Mucosa of stomach (tissue), 1 donor: ENCODE data around the gene CILP.

ENCODE experiments used
- H3K27me3 ChIP-seq: one replicate; pipeline ENCODE4 v1.7.0; 2013; ENCODE audit warnings: mild to moderate bottlenecking, low read length; ENCODE audit not compliant: control insufficient read depth, insufficient read depth
- H3K36me3 ChIP-seq: one replicate; pipeline ENCODE4 v1.7.0; 2013; ENCODE audit warnings: low read length; ENCODE audit not compliant: control insufficient read depth, insufficient read depth
- H3K4me1 ChIP-seq: one replicate; pipeline ENCODE4 v1.7.0; 2013; ENCODE audit warnings: mild to moderate bottlenecking, low read length; ENCODE audit not compliant: control insufficient read depth, insufficient read depth
- H3K4me3 ChIP-seq: one replicate; pipeline ENCODE4 v1.7.0; 2013; ENCODE audit warnings: low read length
- H3K9ac ChIP-seq: one replicate; pipeline ENCODE4 v1.7.0; 2013; ENCODE audit warnings: mild to moderate bottlenecking, low read length, moderate library complexity
- H3K9me3 ChIP-seq: one replicate; pipeline ENCODE4 v1.7.0; 2013; ENCODE audit warnings: mild to moderate bottlenecking, low read length, moderate library complexity; ENCODE audit not compliant: control insufficient read depth
- donor health status: Pancreatic carcinoma.

The CILP gene

GRCh38 chr15:65219137-65219536 is 7.9 kb upstream of the CILP start:
- Histone ChIP-seq H3K4me1 (no peaks in the 10 kb centered on the region), H3K27me3 (no peaks in the 10 kb centered on the region), H3K9ac (no peak overlapping the region), H3K9me3 (no peaks in the 10 kb centered on the region), H3K36me3 (no peaks in the 10 kb centered on the region), H3K4me3 (no peak overlapping the region)

- no peaks in the 10 kb centered on the region for H3K4me1 ChIP-seq
- no peaks in the 10 kb centered on the region for H3K9me3 ChIP-seq
- H3K4me3 ChIP-seq, result no peak overlapping the region
- no peaks in the 10 kb centered on the region for H3K36me3 ChIP-seq
- H3K9ac ChIP-seq, result no peak overlapping the region
- H3K27me3 ChIP-seq, result no peaks in the 10 kb centered on the region
Measured at GRCh38 chr15:65217526-65218482, 6.5 kb upstream of the CILP start.

GRCh38 chr15:65215496-65215895 is 4.2 kb upstream of the CILP start:
- H3K9me3 ChIP-seq, result no peaks in the 10 kb centered on the region
- H3K27me3 ChIP-seq, result no peaks in the 10 kb centered on the region
- H3K4me3 ChIP-seq, result no peak overlapping the region
- H3K4me1 ChIP-seq, result no peaks in the 10 kb centered on the region
- H3K9ac ChIP-seq, result no peak overlapping the region
- H3K36me3 ChIP-seq, result no peaks in the 10 kb centered on the region

- H3K9ac ChIP-seq, result no peak overlapping the region
- no peaks in the 10 kb centered on the region for H3K27me3 ChIP-seq
- H3K36me3 ChIP-seq, result no peaks in the 10 kb centered on the region
- no peaks in the 10 kb centered on the region for H3K4me1 ChIP-seq
- H3K9me3 ChIP-seq, result no peaks in the 10 kb centered on the region
- H3K4me3 ChIP-seq, result no peak overlapping the region
Measured at GRCh38 chr15:65214010-65214409, 2.7 kb upstream of the CILP start.

- H3K9ac ChIP-seq, result no peak overlapping the region
- H3K4me3 ChIP-seq, result no peak overlapping the region
- no peaks in the 10 kb centered on the region for H3K36me3 ChIP-seq
- H3K27me3 ChIP-seq, result no peaks in the 10 kb centered on the region
- no peaks in the 10 kb centered on the region for H3K9me3 ChIP-seq
- H3K4me1 ChIP-seq, result no peaks in the 10 kb centered on the region
Measured at GRCh38 chr15:65213241-65213640, 2.0 kb upstream of the CILP start.

GRCh38 chr15:65212097-65212496 is 824 bp upstream of the CILP start:
- no peak overlapping the region for H3K9ac ChIP-seq
- no peak overlapping the region for H3K4me3 ChIP-seq
- no peaks in the 10 kb centered on the region for H3K9me3 ChIP-seq
- no peaks in the 10 kb centered on the region for H3K36me3 ChIP-seq
- no peaks in the 10 kb centered on the region for H3K4me1 ChIP-seq
- no peaks in the 10 kb centered on the region for H3K27me3 ChIP-seq

GRCh38 chr15:65211482-65211982 is 259 bp upstream of the CILP start:
- Histone ChIP-seq H3K4me3 (no peak overlapping the region), H3K4me1 (no peaks in the 10 kb centered on the region), H3K36me3 (no peaks in the 10 kb centered on the region), H3K9ac (no peak overlapping the region), H3K9me3 (no peaks in the 10 kb centered on the region), H3K27me3 (no peaks in the 10 kb centered on the region)

- no peak overlapping the region for H3K4me3 ChIP-seq
- H3K9ac ChIP-seq, result no peak overlapping the region
- no peaks in the 10 kb centered on the region for H3K36me3 ChIP-seq
Measured at GRCh38 chr15:65209701-65210643, 1.3 kb downstream of the CILP start.

GRCh38 chr15:65208647-65209046 is 2.6 kb downstream of the CILP start:
- H3K4me3 ChIP-seq, result no peak overlapping the region
- H3K9me3 ChIP-seq, result no peaks in the 10 kb centered on the region
- no peak overlapping the region for H3K9ac ChIP-seq
- no peaks in the 10 kb centered on the region for H3K27me3 ChIP-seq
- H3K36me3 ChIP-seq, result no peaks in the 10 kb centered on the region
- H3K4me1 ChIP-seq, result no peaks in the 10 kb centered on the region

More at GRCh38 chr15:65209701-65210643, 1.3 kb downstream of the CILP start:
- H3K4me1 ChIP-seq, result no peaks in the 10 kb centered on the region
- no peaks in the 10 kb centered on the region for H3K27me3 ChIP-seq
- H3K9me3 ChIP-seq, result no peaks in the 10 kb centered on the region

- Histone ChIP-seq H3K36me3 (no peaks in the 10 kb centered on the region), H3K9me3 (no peaks in the 10 kb centered on the region), H3K27me3 (no peaks in the 10 kb centered on the region), H3K4me1 (no peaks in the 10 kb centered on the region), H3K4me3 (no peak overlapping the region), H3K9ac (no peak overlapping the region)
Measured at GRCh38 chr15:65207280-65207840, 3.9 kb downstream of the CILP start.

- Histone ChIP-seq H3K9me3 (no peaks in the 10 kb centered on the region), H3K9ac (no peak overlapping the region), H3K4me1 (no peaks in the 10 kb centered on the region), H3K36me3 (no peaks in the 10 kb centered on the region), H3K4me3 (no peak overlapping the region), H3K27me3 (no peaks in the 10 kb centered on the region)
Measured at GRCh38 chr15:65206750-65207149, 4.5 kb downstream of the CILP start.
